ENCODE data around the gene ATL3.

ATL3 gene

GRCh38 chr11:63673579-63673978 lies 2.4 kb upstream of the ATL3 start:
- Histone ChIP-seq H3K9me3 (replicated peaks in 1 of 2; ENCODE audit: control insufficient read depth in 2 of 2, insufficient read depth in 1 of 2, low read depth in 1 of 2, low read length in 2 of 2) (peaks cover 2 to 3% of the 10 kb centered on the region in 2 donors), H3K27ac (replicated peaks; ENCODE audit: low read length) (no peak overlapping the region), H3K4me1 (ENCODE audit: control insufficient read depth in 2 of 2, insufficient read depth in 1 of 2, low read depth in 1 of 2, low read length in 2 of 2) (no peaks in the 10 kb centered on the region), H3K27me3 (ENCODE audit: control insufficient read depth in 3 of 3, insufficient read depth in 3 of 3, low read depth in 1 of 3, low read length in 3 of 3) (peaks cover 0 to 29% (median 2%) of the 10 kb centered on the region in 3 experiments), H2AK5ac (ENCODE audit: low read depth, low read length) (no peak overlapping the region), H2BK5ac (ENCODE audit: low read length) (no peak overlapping the region), H4K8ac (ENCODE audit: low read depth, low read length) (no peak overlapping the region), H2BK120ac (ENCODE audit: low read depth, low read length) (no peak overlapping the region), H3K79me1 (ENCODE audit: low read depth, low read length) (no peaks in the 10 kb centered on the region), H3K4me2 (ENCODE audit: insufficient read depth, low read length, poor library complexity, severe bottlenecking) (no peak overlapping the region), H4K91ac (ENCODE audit: low read depth, low read length, poor library complexity) (no peak overlapping the region), H2BK15ac (ENCODE audit: low read length) (no peak overlapping the region), H2AFZ (ENCODE audit: low read length) (no peak overlapping the region), H2BK12ac (ENCODE audit: low read length) (no peak overlapping the region), H3K9ac (ENCODE audit: low read depth, low read length, poor library complexity) (no peak overlapping the region), H3K4me3 (ENCODE audit: low read length in 2 of 2) (no peak overlapping the region), H3K36me3 (replicated peaks in 1 of 2; ENCODE audit: control insufficient read depth in 2 of 2, insufficient read depth in 2 of 2, low read length in 2 of 2) (no peaks in the 10 kb centered on the region), H3K4ac (ENCODE audit: low read length) (no peak overlapping the region), H3K18ac (ENCODE audit: low read length) (no peak overlapping the region), H3K14ac (ENCODE audit: low read length) (no peak overlapping the region), H3K23ac (ENCODE audit: low read depth, low read length, poor library complexity) (no peak overlapping the region)
- DNase-seq (ENCODE audit: low spot score) = no peak
- no CpG with 5 or more reads among the region's 4 CpGs for WGBS, 2 donors (ENCODE audit: extremely low coverage in 2 of 2, insufficient read length in 2 of 2, insufficient replicate concordance in 1 of 2)

GRCh38 chr11:63672936-63673539 lies 1.9 kb upstream of the ATL3 start:
- DNase-seq (ENCODE audit: low spot score) = no peak
- Histone ChIP-seq H4K91ac (ENCODE audit: low read depth, low read length, poor library complexity) (no peak overlapping the region), H3K36me3 (replicated peaks in 1 of 2; ENCODE audit: control insufficient read depth in 2 of 2, insufficient read depth in 2 of 2, low read length in 2 of 2) (no peaks in the 10 kb centered on the region), H2AK5ac (ENCODE audit: low read depth, low read length) (no peak overlapping the region), H3K4me2 (ENCODE audit: insufficient read depth, low read length, poor library complexity, severe bottlenecking) (no peak overlapping the region), H3K27me3 (ENCODE audit: control insufficient read depth in 3 of 3, insufficient read depth in 3 of 3, low read depth in 1 of 3, low read length in 3 of 3) (peaks cover 0 to 29% (median 2%) of the 10 kb centered on the region in 3 experiments), H2BK120ac (ENCODE audit: low read depth, low read length) (no peak overlapping the region), H3K18ac (ENCODE audit: low read length) (no peak overlapping the region), H3K79me1 (ENCODE audit: low read depth, low read length) (no peaks in the 10 kb centered on the region), H3K9ac (ENCODE audit: low read depth, low read length, poor library complexity) (no peak overlapping the region), H3K9me3 (replicated peaks in 1 of 2; ENCODE audit: control insufficient read depth in 2 of 2, insufficient read depth in 1 of 2, low read depth in 1 of 2, low read length in 2 of 2) (peaks cover 2 to 3% of the 10 kb centered on the region in 2 donors), H3K4me1 (ENCODE audit: control insufficient read depth in 2 of 2, insufficient read depth in 1 of 2, low read depth in 1 of 2, low read length in 2 of 2) (no peaks in the 10 kb centered on the region), H3K27ac (replicated peaks; ENCODE audit: low read length) (no peak overlapping the region), H2BK5ac (ENCODE audit: low read length) (no peak overlapping the region), H3K4me3 (ENCODE audit: low read length in 2 of 2) (no peak overlapping the region), H2BK12ac (ENCODE audit: low read length) (no peak overlapping the region), H2AFZ (ENCODE audit: low read length) (no peak overlapping the region), H3K23ac (ENCODE audit: low read depth, low read length, poor library complexity) (no peak overlapping the region), H3K14ac (ENCODE audit: low read length) (no peak overlapping the region), H3K4ac (ENCODE audit: low read length) (no peak overlapping the region), H4K8ac (ENCODE audit: low read depth, low read length) (no peak overlapping the region), H2BK15ac (ENCODE audit: low read length) (no peak overlapping the region)
- no CpG with 5 or more reads among the region's 1 CpG for WGBS, 2 donors (ENCODE audit: extremely low coverage in 2 of 2, insufficient read length in 2 of 2, insufficient replicate concordance in 1 of 2)

- Histone ChIP-seq H3K79me1 (ENCODE audit: low read depth, low read length) (no peaks in the 10 kb centered on the region), H4K8ac (ENCODE audit: low read depth, low read length) (no peak overlapping the region), H3K23ac (ENCODE audit: low read depth, low read length, poor library complexity) (no peak overlapping the region), H3K4ac (ENCODE audit: low read length) (no peak overlapping the region), H3K4me3 (ENCODE audit: low read length in 2 of 2) (no peak overlapping the region), H3K4me2 (ENCODE audit: insufficient read depth, low read length, poor library complexity, severe bottlenecking) (no peak overlapping the region), H3K4me1 (ENCODE audit: control insufficient read depth in 2 of 2, insufficient read depth in 1 of 2, low read depth in 1 of 2, low read length in 2 of 2) (no peaks in the 10 kb centered on the region), H3K27me3 (ENCODE audit: control insufficient read depth in 3 of 3, insufficient read depth in 3 of 3, low read depth in 1 of 3, low read length in 3 of 3) (peaks cover 0 to 29% (median 2%) of the 10 kb centered on the region in 3 experiments), H2BK120ac (ENCODE audit: low read depth, low read length) (no peak overlapping the region), H3K14ac (ENCODE audit: low read length) (no peak overlapping the region), H2BK12ac (ENCODE audit: low read length) (no peak overlapping the region), H2BK15ac (ENCODE audit: low read length) (no peak overlapping the region), H2BK5ac (ENCODE audit: low read length) (no peak overlapping the region), H2AK5ac (ENCODE audit: low read depth, low read length) (peak overlapping the region; percentile 76), H4K91ac (ENCODE audit: low read depth, low read length, poor library complexity) (no peak overlapping the region), H3K9ac (ENCODE audit: low read depth, low read length, poor library complexity) (no peak overlapping the region), H3K27ac (replicated peaks; ENCODE audit: low read length) (no peak overlapping the region), H3K9me3 (replicated peaks in 1 of 2; ENCODE audit: control insufficient read depth in 2 of 2, insufficient read depth in 1 of 2, low read depth in 1 of 2, low read length in 2 of 2) (peaks cover 2 to 3% of the 10 kb centered on the region in 2 donors), H2AFZ (ENCODE audit: low read length) (peak overlapping the region; percentile 92), H3K18ac (ENCODE audit: low read length) (no peak overlapping the region), H3K36me3 (replicated peaks in 1 of 2; ENCODE audit: control insufficient read depth in 2 of 2, insufficient read depth in 2 of 2, low read length in 2 of 2) (no peaks in the 10 kb centered on the region)
- DNase-seq (ENCODE audit: low spot score) = no peak
- no CpG with 5 or more reads among the region's 16 CpGs for WGBS, 2 donors (ENCODE audit: extremely low coverage in 2 of 2, insufficient read length in 2 of 2, insufficient replicate concordance in 1 of 2)
These were observed 934 bp upstream of the ATL3 start for GRCh38 chr11:63672156-63672463.

GRCh38 chr11:63670433-63671321 lies 499 bp downstream of the ATL3 start:
- Histone ChIP-seq H3K4me2 (ENCODE audit: insufficient read depth, low read length, poor library complexity, severe bottlenecking) (peak overlapping the region; percentile 77), H3K4ac (ENCODE audit: low read length) (no peak overlapping the region), H2AK5ac (ENCODE audit: low read depth, low read length) (peak overlapping the region; percentile 70), H4K8ac (ENCODE audit: low read depth, low read length) (no peak overlapping the region), H2BK120ac (ENCODE audit: low read depth, low read length) (no peak overlapping the region), H3K79me1 (ENCODE audit: low read depth, low read length) (no peaks in the 10 kb centered on the region), H3K18ac (ENCODE audit: low read length) (peak overlapping the region; percentile 96), H3K9ac (ENCODE audit: low read depth, low read length, poor library complexity) (peak overlapping the region; percentile 77), H2AFZ (ENCODE audit: low read length) (peak overlapping the region; percentile 92), H3K27ac (replicated peaks; ENCODE audit: low read length) (no peak overlapping the region), H2BK15ac (ENCODE audit: low read length) (peak overlapping the region; percentile 85), H3K23ac (ENCODE audit: low read depth, low read length, poor library complexity) (peak overlapping the region; percentile 89), H3K27me3 (ENCODE audit: control insufficient read depth in 3 of 3, insufficient read depth in 3 of 3, low read depth in 1 of 3, low read length in 3 of 3) (peaks cover 0 to 29% (median 2%) of the 10 kb centered on the region in 3 experiments), H2BK12ac (ENCODE audit: low read length) (no peak overlapping the region), H2BK5ac (ENCODE audit: low read length) (peak overlapping the region; percentile 39), H4K91ac (ENCODE audit: low read depth, low read length, poor library complexity) (no peak overlapping the region), H3K4me3 (ENCODE audit: low read length in 2 of 2) (peak overlapping the region; percentile 52 to 79), H3K4me1 (ENCODE audit: control insufficient read depth in 2 of 2, insufficient read depth in 1 of 2, low read depth in 1 of 2, low read length in 2 of 2) (no peaks in the 10 kb centered on the region), H3K36me3 (replicated peaks in 1 of 2; ENCODE audit: control insufficient read depth in 2 of 2, insufficient read depth in 2 of 2, low read length in 2 of 2) (no peaks in the 10 kb centered on the region), H3K9me3 (replicated peaks in 1 of 2; ENCODE audit: control insufficient read depth in 2 of 2, insufficient read depth in 1 of 2, low read depth in 1 of 2, low read length in 2 of 2) (peaks cover 2 to 3% of the 10 kb centered on the region in 2 donors), H3K14ac (ENCODE audit: low read length) (no peak overlapping the region)
- no peak for DNase-seq (ENCODE audit: low spot score)
- WGBS, 2 donors (ENCODE audit: extremely low coverage in 2 of 2, insufficient read length in 2 of 2, insufficient replicate concordance in 1 of 2) = no CpG with 5 or more reads among the region's 63 CpGs

All from neuronal stem cell (in vitro differentiated cells).